Stimulated activated CD8-positive, alpha-beta memory T cell treated with anti-CD3 and anti-CD28 coated beads, Interleukin-7, amount 100 ng/mL, for 1 hour (primary cell): ENCODE measurements around the gene TNP1.

Experiments used
- DNase-seq, 2 donors: peaks; one replicate each; pipeline ENCODE4 v3.0.0-alpha.2; 2020; ENCODE audit warnings: low read depth in 2 of 2

TNP1 gene

GRCh38 chr2:216842636-216843035 lies 17.2 kb downstream of the TNP1 start:
- no peak for DNase-seq

- DNase-seq = no peak
Observed at GRCh38 chr2:216839688-216840087, 20.2 kb downstream of the TNP1 start.

GRCh38 chr2:216838151-216838550 lies 21.7 kb downstream of the TNP1 start:
- no peak for DNase-seq

- no peak for DNase-seq
Observed at GRCh38 chr2:216837740-216838139, 22.1 kb downstream of the TNP1 start.

GRCh38 chr2:216833061-216833460 lies 26.8 kb downstream of the TNP1 start:
- DNase-seq = no peak

- DNase-seq = no peak
Observed at GRCh38 chr2:216830346-216830745, 29.5 kb downstream of the TNP1 start.

GRCh38 chr2:216829533-216829932 lies 30.3 kb downstream of the TNP1 start:
- no peak for DNase-seq

- DNase-seq = no peak
Observed at GRCh38 chr2:216827073-216827720, 32.7 kb downstream of the TNP1 start.

- DNase-seq = no peak
Observed at GRCh38 chr2:216822470-216822869, 37.4 kb downstream of the TNP1 start.

GRCh38 chr2:216820709-216821108 lies 39.2 kb downstream of the TNP1 start:
- no peak for DNase-seq

GRCh38 chr2:216819766-216820165 lies 40.1 kb downstream of the TNP1 start:
- DNase-seq = no peak

- DNase-seq = no peak
Observed at GRCh38 chr2:216819055-216819454, 40.8 kb downstream of the TNP1 start.

GRCh38 chr2:216810399-216811160 lies 49.3 kb downstream of the TNP1 start:
- no peak for DNase-seq
